T1000 (cell line): ENCODE results near the gene SLC28A2.
"Not testable (repeated sequence)": the region's sequence is repeated elsewhere in the genome, so short reads cannot be mapped to it uniquely, and the experiment has no call there.

Source experiments
- DNase-seq: peaks from one replicate; lab custom pipeline; 2025; ENCODE audit warnings: mixed read lengths; lab: John Stamatoyannopoulos, UW

Gene SLC28A2, protein sequence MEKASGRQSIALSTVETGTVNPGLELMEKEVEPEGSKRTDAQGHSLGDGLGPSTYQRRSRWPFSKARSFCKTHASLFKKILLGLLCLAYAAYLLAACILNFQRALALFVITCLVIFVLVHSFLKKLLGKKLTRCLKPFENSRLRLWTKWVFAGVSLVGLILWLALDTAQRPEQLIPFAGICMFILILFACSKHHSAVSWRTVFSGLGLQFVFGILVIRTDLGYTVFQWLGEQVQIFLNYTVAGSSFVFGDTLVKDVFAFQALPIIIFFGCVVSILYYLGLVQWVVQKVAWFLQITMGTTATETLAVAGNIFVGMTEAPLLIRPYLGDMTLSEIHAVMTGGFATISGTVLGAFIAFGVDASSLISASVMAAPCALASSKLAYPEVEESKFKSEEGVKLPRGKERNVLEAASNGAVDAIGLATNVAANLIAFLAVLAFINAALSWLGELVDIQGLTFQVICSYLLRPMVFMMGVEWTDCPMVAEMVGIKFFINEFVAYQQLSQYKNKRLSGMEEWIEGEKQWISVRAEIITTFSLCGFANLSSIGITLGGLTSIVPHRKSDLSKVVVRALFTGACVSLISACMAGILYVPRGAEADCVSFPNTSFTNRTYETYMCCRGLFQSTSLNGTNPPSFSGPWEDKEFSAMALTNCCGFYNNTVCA

DNA sequence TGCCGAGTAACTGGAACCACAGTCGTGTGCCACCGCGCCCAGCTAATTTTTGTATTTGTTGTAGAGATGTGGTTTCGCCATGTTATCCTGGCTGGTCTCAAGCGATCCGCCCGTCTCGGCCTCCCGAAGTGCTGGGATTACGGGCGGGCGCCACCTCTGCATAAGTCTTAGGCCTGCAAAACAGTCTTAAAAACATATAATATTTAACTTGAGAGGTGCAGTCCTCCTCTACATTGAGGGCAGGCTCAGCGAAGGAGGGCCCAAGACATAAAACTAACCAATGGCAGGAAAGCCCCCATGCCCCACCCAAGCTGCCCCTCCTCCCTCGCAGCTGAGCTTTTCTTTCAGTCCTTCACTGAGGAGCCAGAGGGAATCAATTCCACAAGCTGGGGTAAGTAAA lies at the start of gene SLC28A2:
Gene SLC28A2, plus strand, starts transcription at position 347 of the 400 bp plus-strand sequence. CDS start 982 bp downstream, outside the sequence.
- DNase-seq = no peak

DNA sequence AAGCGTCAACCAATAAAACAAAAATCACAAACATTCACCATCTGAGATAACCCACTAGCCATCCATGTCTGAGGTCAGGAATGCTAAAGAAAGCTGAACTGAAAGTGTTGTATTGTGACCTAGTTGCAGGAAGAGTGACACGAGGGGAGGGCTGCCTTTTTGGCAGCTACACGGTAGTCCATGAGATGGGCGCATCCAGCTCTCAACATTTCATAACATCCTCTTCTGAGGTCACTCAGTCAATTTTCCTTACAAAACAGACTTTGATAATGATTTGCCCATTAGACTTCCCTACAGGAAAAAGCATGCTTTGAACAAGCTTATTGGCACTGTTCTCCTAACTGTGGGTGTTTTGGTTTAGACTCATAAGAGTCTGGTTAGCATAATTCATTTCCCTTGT lies 48.9 kb upstream of the SLC28A2 start:
- DNase-seq = no peak

DNA sequence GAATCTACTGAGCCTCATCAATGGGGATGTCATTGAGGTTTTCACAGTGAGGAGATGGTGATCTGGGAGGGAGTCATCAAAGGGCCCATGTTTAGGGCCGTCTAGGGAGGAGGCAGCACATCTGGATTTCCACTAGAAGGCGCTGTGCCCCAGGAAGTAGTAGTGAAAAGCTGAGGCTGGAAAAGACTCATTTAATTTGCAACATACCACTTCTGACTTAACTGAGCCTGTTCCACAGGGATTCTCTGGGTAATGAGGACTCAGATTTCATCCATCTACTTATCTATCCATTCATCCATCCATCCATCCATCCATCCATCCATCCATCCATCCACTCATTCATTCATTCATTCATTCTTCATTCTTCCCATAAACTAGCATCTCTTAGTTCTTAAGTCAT lies 46.8 kb upstream of the SLC28A2 start:
- no peak for DNase-seq

DNA sequence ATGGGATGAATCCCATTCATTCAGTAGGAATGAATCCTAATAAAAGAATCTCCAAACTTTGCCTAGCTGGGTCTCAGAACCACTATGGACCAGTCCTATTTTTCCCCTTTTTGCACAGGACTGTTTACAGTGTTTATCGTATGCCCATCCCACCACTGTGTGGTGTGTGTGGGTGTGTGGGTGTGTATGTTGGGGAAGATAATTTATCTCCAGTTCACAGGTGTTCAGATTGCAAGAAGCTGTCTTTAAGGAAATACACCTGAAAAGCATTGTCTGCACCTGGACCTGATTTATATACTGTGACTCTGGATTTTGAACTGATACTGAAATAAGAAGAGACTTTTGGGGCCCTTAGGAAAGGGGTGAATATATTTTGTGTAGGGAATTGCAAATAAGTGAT lies 39.5 kb upstream of the SLC28A2 start:
- DNase-seq = no peak

DNA sequence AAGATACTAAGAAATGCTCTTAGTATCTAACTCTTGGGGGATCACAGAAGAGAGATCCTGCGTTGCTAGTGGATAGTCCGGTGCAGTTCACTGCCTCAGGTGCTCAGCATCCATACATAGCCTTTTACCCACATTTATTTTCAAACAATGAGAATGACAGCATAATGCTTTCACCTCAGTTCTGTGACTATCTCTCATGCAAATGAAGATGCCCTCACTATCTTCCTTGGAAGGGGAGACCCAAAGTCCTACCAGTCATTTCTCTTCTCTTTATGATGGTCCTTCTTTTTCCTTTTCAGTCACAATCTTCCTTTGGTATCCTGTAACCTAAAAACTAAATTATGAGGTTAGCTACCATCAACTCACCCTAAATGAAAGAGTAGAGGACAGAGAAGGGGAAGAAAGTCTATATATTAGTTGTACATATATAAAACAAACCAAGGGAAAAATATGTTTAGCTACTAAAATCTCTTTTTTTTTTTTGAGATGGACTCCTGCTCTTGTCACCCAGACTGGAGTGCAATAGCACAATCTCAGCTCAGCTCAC lies 30.9 kb upstream of the SLC28A2 start:
- DNase-seq = no peak

DNA sequence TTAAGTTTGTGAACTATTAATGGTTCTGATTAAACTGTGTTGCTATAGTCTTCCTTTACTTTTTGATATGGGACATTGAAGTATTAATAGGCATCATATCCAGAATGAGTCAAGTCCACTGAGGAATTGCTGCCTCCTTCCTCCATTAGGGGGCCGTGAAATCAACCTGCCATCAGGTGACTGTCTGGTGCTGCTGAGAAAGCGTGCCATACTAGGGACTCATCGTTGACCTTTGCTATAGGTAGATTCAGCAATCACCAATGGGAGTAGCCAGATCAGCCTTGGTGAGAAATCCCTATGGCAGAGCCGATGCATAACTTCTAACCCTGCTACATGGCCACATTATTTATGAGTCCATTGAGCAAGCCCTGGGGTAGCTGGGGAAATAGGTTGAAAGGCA lies 30.1 kb upstream of the SLC28A2 start:
- no peak for DNase-seq

DNA sequence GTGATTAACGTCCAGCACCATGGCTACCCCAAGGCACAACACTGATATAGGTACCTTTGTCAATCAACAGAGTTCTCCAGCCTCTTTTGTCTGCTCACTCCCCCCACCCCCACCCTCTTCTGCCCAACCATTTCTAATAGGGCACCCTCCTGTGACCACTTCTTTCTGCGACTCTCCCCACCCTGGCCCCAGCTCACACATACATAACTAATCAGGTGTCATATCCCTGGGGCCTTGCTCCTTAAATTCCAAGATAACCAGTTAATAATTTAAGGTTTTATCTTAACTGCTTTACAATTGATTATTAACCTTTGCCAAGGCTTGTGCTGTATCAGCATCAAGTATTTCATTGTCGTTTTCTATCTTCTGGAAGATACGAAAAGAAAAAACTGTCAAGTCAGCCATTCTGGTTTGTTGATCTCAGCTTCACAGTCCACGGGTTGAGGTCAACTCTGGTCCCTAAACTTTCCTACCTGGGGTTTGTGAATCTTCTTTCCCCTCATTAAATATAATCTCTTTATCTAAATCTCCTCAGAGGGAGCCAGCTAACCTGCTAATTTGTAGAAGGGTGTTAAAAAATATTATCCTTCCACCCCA lies 27.3 kb upstream of the SLC28A2 start:
- DNase-seq = no peak

DNA sequence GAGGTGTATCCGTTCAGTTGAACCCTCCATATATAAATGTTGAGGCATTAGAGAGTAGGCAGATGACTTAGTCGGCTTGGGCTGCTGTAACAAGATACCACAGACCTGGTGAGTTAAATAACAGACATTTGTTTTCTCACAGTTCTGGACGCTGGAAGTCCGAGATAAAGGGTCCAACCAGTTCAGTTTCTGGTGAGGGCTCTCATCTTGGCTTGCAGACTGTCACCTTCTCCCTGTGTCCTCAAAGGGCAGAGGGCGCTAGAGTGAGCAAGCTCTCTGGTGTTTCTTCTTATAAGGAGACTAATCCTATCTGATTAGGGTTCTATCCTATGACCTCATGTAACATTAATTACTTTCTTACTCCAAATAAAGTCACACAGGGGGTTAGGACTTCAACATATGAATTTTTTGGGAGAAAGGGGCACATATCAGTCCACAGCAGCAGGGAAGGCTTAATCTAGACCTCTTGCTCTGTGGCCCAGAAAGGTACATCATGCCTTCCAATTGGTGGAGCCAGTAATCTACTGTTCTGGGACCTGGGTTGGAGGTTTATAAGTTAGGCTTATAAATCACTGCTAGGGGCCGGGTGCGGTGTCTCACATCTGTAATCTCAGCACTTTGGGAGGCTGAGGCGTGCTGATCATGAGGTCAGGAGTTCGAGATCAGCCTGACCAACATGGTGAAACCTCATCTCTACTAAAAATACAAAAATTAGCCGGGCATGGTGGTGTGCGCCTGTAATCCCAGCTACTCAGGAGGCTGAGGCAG lies 26.3 kb upstream of the SLC28A2 start:
- no peak for DNase-seq

DNA sequence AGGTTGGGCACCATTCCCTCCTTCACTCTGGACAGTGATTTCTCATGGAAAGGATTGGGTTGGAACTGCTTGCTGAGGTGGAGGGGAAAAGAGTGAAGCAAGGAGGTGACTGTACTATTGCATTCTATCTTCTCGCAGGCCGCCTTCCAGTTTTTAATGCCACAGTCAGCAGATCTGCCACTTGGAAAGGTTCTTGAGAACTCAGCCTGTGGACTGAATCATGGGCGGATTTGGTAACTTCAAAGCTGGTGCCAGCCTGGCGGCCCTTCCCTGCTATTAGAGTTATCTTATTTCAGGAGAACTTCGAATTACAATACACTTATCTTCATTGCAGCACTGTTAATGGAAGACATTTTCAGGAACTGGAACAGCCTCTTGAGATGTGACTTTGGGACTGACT lies 23.1 kb upstream of the SLC28A2 start:
- no peak for DNase-seq

DNA sequence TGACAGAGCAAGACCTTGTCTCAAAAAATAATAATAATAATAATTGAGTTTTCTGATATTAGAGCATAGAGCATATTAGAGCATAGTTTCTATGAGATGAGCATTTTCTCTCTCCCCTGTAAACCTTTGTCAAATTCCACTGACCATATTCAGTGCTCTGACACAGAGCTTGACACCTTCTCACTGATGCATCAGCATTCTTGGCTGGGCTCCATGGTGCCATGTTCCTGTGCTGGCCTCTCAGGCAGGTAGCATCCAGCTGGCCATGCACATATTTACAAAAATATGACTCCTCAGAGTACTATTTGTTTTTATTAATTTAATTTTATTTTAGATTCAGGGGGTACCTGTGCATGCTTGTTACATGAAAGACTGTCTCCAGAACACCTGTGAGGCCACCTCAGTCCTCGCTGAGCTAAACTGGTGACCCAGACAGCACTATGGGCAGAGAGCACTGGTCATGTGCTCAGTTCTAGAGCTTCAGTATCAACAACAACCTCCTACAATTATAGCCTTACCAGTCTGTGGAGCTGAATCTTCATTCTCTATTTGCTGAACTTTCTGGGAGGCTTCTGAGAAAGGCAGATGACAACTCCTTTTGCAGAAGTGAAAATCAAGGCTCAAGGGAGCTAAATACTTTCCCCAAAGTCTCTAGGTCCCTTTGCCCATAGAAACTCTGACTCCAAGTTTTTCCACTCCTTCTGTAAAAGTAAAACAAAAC lies 21.6 kb upstream of the SLC28A2 start:
- DNase-seq = no peak

DNA sequence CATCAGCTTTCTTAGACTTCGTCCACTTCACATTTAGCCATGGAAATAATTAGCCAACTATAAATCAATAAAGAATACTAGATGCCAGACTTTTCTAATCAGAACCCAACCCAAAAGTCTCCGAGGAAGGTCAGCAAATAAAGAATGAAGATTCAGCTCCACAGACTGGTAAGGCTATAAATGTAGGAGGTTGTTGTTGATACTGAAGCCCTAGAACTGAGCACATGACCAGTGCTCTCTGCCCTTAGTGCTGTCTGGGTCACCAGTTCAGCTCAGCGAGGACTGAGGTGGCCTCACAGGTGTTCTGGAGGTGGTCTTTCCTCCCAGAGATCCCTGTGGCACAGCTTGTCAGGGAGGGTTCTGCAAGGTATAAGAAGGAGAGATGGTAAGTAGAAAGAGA lies 20.9 kb upstream of the SLC28A2 start:
- no peak for DNase-seq

DNA sequence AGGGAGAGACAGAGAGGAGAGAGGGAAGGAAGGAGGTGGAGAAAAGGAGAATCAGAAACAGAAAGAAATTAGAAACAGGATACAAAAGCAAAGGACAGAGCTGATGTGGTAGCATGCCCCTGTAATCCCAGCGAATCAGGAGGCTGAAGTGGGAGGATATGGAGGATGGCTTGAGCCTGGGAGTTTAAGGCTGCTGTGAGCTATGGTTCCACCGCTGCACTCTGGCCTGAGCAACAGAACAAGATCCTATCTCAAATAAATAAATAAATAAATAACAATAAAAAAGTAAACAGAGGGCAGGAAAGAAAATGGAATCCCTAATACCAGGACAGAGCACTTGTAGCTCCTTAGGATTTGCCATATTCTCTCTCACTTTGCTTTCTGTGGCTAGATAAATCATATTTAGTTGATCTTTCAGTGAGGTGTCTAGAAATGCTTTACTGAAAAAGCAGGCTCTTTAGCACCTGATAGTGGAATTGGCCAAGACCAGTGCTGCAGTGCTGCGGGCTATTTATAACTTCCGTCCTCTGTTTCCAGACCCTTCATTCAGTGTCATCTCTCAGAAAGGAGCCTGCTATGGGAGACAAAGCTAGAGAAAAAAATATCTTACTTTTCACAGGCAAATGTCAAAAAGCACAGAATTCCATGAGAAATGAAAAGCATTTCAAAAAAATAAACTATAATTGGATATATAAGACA lies 20.0 kb upstream of the SLC28A2 start:
- DNase-seq = no peak

DNA sequence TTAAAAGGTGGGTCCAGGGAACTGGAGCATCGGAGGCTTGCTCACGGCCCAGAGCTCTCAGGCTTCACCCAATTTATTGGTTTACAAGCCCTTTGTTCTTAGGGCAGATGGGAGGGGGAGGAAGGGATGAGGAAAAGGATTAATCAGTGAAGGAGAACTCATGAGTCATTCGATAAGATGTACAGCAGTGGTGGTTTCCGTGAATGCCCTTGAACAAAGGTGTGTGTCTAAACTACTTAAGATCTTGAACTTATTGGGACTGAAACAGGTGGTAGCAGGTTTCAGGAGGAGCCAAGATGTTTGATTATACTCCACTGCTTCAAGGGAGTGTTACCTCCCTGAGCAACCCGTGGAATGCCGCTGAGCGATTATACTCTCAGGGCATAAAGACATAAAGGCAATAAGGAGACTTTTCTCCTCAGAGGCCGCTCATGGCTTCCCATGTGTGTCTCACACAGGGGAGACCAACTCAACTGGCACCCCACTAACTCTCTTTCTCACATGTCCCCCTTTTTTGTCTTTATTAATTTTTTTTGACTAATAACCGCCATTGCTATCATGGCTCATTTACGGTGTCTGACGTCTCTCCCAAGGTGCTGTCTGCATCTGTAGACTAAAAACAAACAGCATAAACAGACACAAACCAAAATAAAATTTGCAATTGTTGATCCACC lies 17.3 kb upstream of the SLC28A2 start:
- no peak for DNase-seq

DNA sequence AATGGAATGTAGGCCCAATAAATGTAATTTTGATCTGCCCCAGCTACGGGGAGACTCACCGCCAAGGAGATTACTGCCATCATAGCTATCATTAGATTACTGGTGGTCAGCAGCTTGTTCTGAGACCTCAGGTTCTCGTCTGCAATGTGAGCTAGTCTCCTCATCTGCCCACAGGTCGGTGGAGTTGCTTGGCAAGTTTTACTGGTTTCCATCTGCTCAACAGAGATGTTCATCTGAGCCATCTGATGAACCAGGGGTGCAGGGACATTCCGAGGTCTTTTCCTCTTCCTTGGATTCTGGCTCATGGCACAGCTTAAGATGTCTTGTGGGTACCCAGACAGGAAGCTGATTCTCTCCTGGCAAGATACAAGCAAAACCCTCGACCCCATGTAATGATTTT lies 15.2 kb upstream of the SLC28A2 start:
- DNase-seq = not testable (repeated sequence)

DNA sequence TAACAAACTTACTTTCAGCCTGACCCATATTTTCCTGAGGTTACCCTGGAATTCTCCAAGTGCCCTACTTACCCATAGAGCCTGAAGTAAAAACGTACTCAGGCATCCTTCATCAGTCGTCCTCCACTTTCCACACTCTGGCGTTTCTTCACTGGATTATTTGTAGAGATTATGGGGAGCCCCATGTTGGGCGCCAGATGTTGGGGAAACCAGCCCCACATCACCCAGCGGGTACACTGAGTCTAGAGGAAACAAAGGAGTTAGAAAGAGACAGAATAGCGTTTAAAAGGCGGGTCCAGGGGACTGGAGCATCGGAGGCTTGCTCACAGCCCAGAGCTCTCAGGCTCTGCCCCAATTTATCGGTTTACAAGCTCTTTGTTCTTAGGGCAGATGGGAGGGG lies 9.7 kb upstream of the SLC28A2 start:
- no peak for DNase-seq

DNA sequence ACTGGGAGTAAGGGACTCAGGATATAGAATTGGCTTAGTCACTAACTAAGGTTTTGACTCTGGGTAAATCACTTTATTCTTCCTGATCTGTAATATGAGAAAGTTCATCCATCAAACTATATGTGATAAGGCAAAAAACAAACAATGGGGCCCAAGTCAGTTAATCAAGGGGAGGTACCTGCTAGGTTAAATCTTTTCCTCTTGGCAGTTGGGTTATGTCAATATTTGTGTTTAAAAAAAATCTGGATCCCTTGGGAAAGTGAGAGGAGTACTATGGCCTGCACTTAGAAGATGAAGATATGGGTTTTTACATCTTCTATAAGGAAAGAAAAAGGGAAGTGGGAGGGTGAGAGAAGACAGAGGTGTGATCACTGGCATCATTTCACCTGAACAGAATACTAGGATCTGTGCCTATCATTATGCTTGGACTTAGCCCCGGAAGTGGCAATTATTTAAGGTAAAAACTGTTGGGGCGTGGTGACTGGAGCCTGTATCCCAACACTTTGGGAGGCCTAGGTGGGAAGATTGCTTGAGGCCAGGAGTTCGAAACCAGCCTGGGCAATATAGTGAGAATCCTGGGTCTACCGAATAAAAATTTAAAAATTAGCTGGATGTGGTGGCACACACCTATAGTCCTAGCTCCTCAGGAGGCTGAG lies 2.8 kb upstream of the SLC28A2 start:
- DNase-seq = no peak

DNA sequence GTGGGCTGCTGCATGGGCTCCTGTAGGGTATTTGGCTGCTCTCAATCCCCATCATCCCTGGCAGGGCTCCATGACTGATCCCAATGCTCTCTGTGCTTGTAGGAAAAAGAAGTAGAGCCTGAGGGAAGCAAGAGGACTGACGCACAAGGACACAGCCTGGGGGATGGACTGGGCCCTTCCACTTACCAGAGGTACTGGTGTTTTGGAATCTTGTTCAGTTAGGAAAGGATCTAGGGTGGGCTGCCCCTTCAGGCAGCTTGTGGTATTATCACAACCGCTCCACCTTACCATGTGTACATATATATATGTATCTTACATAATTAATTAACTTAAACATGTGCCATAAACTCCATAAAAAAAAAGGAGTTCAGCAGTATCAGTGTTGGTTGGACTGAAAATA lies 1.3 kb downstream of the SLC28A2 start:
- DNase-seq = no peak

DNA sequence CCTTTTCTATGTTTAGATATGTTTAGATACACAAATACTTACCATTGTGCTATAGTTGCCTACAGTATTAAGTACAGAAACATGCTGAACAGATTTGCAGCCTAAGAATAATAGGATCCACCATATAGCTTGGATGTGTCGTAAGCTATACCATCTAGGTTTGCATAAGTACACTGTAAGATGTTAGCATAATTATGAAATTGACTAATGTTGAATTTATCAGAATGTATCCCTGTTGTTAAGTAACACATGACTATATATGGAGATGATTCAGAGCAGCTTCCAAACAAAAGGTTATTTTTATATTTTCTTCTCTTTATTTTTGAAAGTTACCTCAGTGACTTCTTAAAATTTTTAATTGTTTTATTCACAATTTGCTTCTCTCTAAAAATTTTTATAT lies 2.4 kb downstream of the SLC28A2 start:
- DNase-seq = no peak

DNA sequence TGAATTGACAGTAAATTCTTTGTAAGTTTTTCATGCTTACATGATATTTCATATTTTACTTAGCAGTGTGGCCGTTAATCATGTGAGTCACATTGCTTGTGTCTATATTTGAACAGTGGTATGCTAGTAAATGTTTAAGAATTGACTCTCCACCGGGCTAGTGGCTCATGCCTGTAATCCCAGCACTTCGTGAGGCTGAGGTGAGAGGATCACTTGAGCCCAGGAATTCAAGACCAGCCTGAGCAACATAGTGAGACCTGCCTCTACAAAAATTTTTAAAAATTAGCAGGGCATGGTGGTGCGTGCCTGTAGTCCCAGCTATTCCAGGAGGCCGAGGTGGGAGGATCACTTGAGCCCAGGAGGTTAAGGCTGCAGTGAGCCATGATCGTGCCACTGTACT lies 2.8 kb downstream of the SLC28A2 start:
- not testable (repeated sequence) for DNase-seq

DNA sequence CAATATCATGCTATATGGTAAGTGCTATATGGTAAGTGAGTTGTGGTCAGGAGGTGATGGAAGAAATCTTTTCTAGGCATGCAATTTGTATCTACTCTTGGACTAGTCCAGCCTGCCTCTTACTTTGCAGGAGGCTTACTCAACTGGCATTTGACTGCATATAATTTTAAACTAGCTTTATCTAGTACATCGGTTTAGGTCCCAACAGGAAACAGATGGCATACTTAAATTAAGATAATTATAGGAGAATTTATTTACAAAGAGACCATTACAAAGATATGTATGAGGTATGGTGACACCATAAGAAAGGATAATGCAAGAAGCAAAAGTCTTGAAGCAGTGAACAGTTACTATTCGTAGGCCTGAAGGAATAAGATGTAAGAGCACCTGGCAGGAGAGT lies 7.8 kb downstream of the SLC28A2 start:
- DNase-seq = no peak
